ENCODE data around the gene FGFBP1.

GRCh38 chr4:15935504-15936402 lies 2.8 kb downstream of the FGFBP1 start:
- TF ChIP-seq POLR2A (IDR thresholded peaks at IDR 0.05), result no peak
- no peak for TF ChIP-seq CTCF (IDR thresholded peaks at IDR 0.05)

Data from breast epithelium (tissue), 3 donors.